GM06990 (cell line): Measurements from ENCODE around the gene MYH3.

Source experiments
- DNase-seq: peaks from one replicate; pipeline ENCODE4 v3.0.0-alpha.2; 2011; ENCODE audit not compliant: insufficient read length; ENCODE audit errors: extremely low read depth
- H3K27me3 ChIP-seq: replicated peaks from 2 replicates; pipeline ENCODE4 v1.6.0; 2011; ENCODE audit warnings: low read length; ENCODE audit not compliant: control insufficient read depth, insufficient read depth
- H3K36me3 ChIP-seq: 2 replicates; pipeline ENCODE4 v1.5.1; 2011; ENCODE audit warnings: low read length; ENCODE audit not compliant: control insufficient read depth, insufficient read depth
- H3K4me3 ChIP-seq: replicated peaks from 2 replicates; pipeline ENCODE4 v1.5.1; 2011; ENCODE audit warnings: low read depth, mild to moderate bottlenecking, control low read depth, low read length
- TF ChIP-seq, protein P1 (sequence below): IDR thresholded peaks from 2 replicates; pipeline ENCODE4 v1.5.1; 2011; ENCODE audit warnings: low read length, control low read depth, mild to moderate bottlenecking, inconsistent platforms; ENCODE audit not compliant: insufficient read depth, poor library complexity, severe bottlenecking

MYH3 gene

DNA sequence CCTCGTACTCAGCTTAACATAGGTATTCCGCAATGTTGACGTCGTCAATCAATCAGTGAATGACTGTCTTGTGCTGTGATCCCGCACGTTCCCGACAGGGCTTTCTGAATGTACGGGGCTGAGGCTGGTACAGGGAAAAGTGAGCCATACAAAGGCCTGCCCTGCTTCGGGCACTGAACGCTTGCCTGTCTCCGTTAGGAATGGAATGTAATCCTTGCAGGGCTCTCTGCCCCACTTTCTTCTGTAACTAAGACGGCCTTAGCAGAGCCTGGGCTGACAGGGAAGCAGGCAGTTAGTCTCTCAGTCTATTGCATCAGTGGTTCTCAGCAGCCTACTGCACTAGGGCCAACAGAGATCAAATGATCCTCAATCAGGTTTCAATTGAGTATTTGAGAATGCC, 16.2 kb upstream of the MYH3 start:
- no peaks in the 10 kb centered on the region for H3K27me3 ChIP-seq
- no peak overlapping the region for H3K4me3 ChIP-seq
- DNase-seq: no peak
- TF ChIP-seq, protein P1, sequence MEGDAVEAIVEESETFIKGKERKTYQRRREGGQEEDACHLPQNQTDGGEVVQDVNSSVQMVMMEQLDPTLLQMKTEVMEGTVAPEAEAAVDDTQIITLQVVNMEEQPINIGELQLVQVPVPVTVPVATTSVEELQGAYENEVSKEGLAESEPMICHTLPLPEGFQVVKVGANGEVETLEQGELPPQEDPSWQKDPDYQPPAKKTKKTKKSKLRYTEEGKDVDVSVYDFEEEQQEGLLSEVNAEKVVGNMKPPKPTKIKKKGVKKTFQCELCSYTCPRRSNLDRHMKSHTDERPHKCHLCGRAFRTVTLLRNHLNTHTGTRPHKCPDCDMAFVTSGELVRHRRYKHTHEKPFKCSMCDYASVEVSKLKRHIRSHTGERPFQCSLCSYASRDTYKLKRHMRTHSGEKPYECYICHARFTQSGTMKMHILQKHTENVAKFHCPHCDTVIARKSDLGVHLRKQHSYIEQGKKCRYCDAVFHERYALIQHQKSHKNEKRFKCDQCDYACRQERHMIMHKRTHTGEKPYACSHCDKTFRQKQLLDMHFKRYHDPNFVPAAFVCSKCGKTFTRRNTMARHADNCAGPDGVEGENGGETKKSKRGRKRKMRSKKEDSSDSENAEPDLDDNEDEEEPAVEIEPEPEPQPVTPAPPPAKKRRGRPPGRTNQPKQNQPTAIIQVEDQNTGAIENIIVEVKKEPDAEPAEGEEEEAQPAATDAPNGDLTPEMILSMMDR: no peak
- H3K36me3 ChIP-seq: peaks cover 8% of the 10 kb centered on the region

DNA sequence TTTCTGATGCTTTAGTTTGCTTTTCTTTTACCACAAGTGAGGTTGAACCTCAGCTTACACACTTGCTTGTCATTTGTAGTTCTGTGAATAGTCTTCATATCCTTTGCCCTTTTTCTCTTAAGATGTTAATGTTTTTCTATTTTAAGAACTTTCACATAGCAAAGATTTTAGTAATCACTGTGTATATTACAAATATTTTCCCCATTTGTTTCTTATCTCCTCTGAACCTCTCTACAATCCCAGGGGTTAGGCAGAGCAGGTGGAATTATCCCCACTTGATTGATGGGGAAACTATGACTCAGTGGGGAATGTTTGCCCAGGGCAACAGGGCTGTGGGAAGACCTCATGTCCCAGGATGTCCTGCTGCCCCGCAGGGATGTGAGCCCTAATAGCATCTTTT, 11.7 kb upstream of the MYH3 start:
- no peaks in the 10 kb centered on the region for H3K27me3 ChIP-seq
- H3K4me3 ChIP-seq: no peak overlapping the region
- no peak for DNase-seq
- peaks cover 5% of the 10 kb centered on the region for H3K36me3 ChIP-seq
- TF ChIP-seq, protein P1: no peak

DNA sequence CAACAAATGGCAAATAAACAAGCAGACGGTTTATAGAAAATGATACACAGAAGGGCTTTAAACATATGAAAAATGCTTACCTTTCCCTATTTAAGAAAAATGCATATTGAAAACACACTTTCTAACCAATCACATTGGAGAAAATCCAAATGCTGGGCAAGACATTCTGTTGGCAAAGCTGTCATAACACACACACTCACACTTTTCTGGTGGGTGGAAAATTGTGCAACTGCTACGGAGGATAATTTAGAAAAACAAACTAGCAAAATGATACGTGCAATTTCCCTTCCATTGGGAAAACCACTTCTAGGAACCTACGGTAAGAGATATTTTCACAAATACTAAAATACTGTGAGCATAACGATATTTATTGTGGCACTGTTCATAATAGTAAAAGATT, 9.8 kb upstream of the MYH3 start:
- no peak for DNase-seq
- Histone ChIP-seq H3K4me3 (no peak overlapping the region), H3K27me3 (no peaks in the 10 kb centered on the region), H3K36me3 (no peaks in the 10 kb centered on the region)
- TF ChIP-seq, protein P1: no peak

DNA sequence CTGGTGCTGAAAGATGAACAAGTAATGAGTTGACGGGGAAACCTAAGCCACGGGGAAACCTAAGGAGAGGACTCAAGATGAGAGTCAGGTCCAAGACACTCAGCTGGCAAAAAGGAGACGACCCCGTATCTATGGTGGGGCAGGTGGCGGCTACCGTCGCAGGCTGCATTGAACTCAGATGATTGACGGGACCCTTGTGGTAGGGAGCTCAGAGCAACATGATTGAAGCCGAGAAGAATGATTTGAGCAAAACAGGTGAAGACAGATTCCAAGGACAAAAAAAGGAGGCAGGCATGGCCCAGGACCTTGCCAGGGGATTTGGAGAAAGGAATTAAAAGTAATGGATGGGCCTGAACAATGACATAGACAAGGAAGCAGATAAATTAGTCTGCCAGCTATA, 7.5 kb upstream of the MYH3 start:
- no peak overlapping the region for H3K4me3 ChIP-seq
- H3K36me3 ChIP-seq: no peaks in the 10 kb centered on the region
- DNase-seq: no peak
- TF ChIP-seq, protein P1: no peak
- no peaks in the 10 kb centered on the region for H3K27me3 ChIP-seq

DNA sequence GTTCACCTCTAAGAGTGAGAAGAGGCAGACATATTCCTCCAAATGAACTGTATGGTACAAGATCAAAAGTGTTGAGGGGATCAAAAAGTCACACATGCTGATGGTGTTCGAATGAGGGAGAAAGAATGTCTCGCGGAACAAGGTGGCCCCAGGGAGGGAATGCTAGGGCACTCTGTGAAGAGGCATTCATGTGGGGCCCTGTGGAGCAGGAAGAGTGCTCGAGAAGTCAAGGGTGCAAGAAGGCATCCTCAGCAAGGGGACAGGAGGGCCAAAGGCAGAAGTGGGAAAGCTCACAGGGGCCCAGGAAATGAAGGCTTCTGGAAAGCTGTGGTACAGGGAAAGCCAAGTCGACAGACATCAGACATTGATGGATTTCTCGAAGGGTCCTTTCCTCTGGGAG, 6.1 kb upstream of the MYH3 start:
- no peak overlapping the region for H3K4me3 ChIP-seq
- no peaks in the 10 kb centered on the region for H3K36me3 ChIP-seq
- TF ChIP-seq, protein P1: no peak
- no peak for DNase-seq
- no peaks in the 10 kb centered on the region for H3K27me3 ChIP-seq

DNA sequence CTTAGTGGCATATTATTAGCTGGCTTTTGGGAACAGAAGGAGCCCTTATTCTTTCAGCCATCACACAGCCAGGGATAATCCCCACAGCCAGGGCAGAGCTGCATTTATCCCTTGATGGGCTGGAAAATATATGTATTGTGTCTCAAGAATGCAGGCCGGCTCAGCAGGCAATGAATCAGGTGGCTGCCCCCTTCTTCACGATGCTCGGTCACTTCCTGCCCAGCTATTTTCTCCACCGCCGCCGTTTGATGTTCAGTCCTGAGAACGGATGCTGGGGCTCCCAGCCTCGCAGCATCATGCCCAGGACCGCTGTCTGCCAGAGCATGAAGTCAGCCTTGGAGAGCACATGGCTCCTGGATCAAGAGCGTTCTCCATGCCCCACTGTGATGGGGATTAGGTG, 4.3 kb upstream of the MYH3 start:
- Histone ChIP-seq H3K4me3 (no peak overlapping the region), H3K27me3 (no peaks in the 10 kb centered on the region), H3K36me3 (no peaks in the 10 kb centered on the region)
- TF ChIP-seq, protein P1: no peak
- no peak for DNase-seq
